GM12891 (cell line): ENCODE measurements around the gene ALS2.

ENCODE experiments used
- PAX5 ChIP-seq: IDR thresholded peaks from 2 replicates; pipeline ENCODE4 v1.6.1; 2011; ENCODE audit warnings: low read length, moderate library complexity, mild to moderate bottlenecking; ENCODE audit not compliant: insufficient read depth, severe bottlenecking
- POLR2A ChIP-seq: IDR thresholded peaks from 2 replicates; pipeline ENCODE4 v1.6.1; 2011; ENCODE audit warnings: low read depth, low read length, control low read depth
- POLR2AphosphoS5 ChIP-seq: IDR thresholded peaks from 2 replicates; pipeline ENCODE4 v1.6.1; 2011; ENCODE audit warnings: low read depth, low read length, control low read depth
- POU2F2 ChIP-seq: IDR thresholded peaks from 2 replicates; pipeline ENCODE4 v1.6.1; 2011; ENCODE audit warnings: low read depth, mild to moderate bottlenecking, control low read depth, low read length, moderate library complexity
- SPI1 ChIP-seq: IDR thresholded peaks from 2 replicates; pipeline ENCODE4 v1.6.1; 2011; ENCODE audit warnings: low read depth, low read length, control low read depth
- TAF1 ChIP-seq: IDR thresholded peaks from 2 replicates; pipeline ENCODE4 v1.6.1; 2011; ENCODE audit warnings: low read depth, low read length, control low read depth

- TF ChIP-seq POLR2AphosphoS5 (no peak), POLR2A (no peak), SPI1 (no peak), PAX5 (no peak), TAF1 (no peak), POU2F2 (no peak)
Observed at GRCh38 chr2:201669865-201670264, 110.9 kb downstream of the ALS2 start.
